ENCODE measurements around the gene HES3. TPM values are rescaled to one million over a fixed set of nuclear protein-coding genes. Genes with fewer than 3 reads are reported as not detected.

The HES3 gene
- total RNA-seq (0.99 TPM), polyA plus RNA-seq (not detected)
- long read RNA-seq, donor 1 = 0 reads
- long read RNA-seq, donor 2 = 0 reads
- long read RNA-seq, donor 3 = 0 reads
- long read RNA-seq, donor 4 = 0 reads
- long read RNA-seq, donor 5 = 0 reads
- long read RNA-seq, donor 6 = 0 reads
- long read RNA-seq, donor 7, partial matches to known transcripts = 0 of 1 reads
- long read RNA-seq, donor 7, other reads (novel, unspliced or antisense) = 0 of 1 reads
- long read RNA-seq, donor 8 = 0 reads
- long read RNA-seq, donor 9 = 0 reads
- long read RNA-seq, donor 10, partial matches to known transcripts = 0 of 1 reads
- long read RNA-seq, donor 10, other reads (novel, unspliced or antisense) = 0 of 1 reads

DNA sequence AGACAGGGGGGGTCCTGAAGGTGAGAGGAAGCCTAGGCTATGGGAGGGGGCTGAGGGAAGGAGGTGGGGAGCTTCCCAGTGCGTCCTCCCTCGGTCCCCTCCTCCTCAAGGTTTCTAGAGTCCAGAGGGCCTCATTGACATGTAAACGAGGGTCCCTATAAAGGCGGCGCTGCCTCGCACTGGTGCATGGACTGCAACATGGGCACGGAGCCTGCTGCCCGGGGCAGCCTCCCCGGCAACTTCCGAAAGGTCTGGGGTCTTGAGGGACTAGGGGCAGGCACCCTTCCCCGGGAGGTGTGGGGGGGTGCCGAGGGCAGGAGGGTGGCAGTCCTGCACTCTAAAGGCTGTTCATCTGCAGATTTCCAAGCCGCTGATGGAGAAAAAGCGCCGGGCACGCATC, at the start of gene HES3:
Gene HES3, plus strand, starts transcription at position 187 of the 400 bp plus-strand sequence. Its CDS starts 187 bp downstream, at position 374.
- peaks cover 2 to 16% of the 10 kb centered on the region in 2 donors for H3K4me1 ChIP-seq (ENCODE audit: control insufficient read depth in 2 of 2, insufficient read depth in 2 of 2, low read length in 2 of 2)
- 9% methylated on average over 16 of the region's 16 CpGs for WGBS
- H3K4me3 ChIP-seq (ENCODE audit: low read length in 2 of 2) = no peak within 1 kb of the TSS
- no peak for DNase-seq (ENCODE audit: low read depth in 6 of 9, low spot score in 9 of 9)
- H3K27me3 ChIP-seq (ENCODE audit: control insufficient read depth in 2 of 2, insufficient read depth in 1 of 2, low read length in 1 of 2) = peaks cover 94 to 100% of the 10 kb centered on the region in 2 donors
- no peaks in the 10 kb centered on the region for H3K36me3 ChIP-seq (ENCODE audit: control insufficient read depth in 2 of 2, insufficient read depth in 2 of 2, low read length in 1 of 2)
- H3K27ac ChIP-seq (ENCODE audit: low read depth in 1 of 2, low read length in 1 of 2) = no peak within 1 kb of the TSS
- peaks cover 0 to 3% of the 10 kb centered on the region in 2 donors for H3K9me3 ChIP-seq (ENCODE audit: control insufficient read depth in 2 of 2, insufficient read depth in 1 of 2, low read length in 1 of 2)

DNA sequence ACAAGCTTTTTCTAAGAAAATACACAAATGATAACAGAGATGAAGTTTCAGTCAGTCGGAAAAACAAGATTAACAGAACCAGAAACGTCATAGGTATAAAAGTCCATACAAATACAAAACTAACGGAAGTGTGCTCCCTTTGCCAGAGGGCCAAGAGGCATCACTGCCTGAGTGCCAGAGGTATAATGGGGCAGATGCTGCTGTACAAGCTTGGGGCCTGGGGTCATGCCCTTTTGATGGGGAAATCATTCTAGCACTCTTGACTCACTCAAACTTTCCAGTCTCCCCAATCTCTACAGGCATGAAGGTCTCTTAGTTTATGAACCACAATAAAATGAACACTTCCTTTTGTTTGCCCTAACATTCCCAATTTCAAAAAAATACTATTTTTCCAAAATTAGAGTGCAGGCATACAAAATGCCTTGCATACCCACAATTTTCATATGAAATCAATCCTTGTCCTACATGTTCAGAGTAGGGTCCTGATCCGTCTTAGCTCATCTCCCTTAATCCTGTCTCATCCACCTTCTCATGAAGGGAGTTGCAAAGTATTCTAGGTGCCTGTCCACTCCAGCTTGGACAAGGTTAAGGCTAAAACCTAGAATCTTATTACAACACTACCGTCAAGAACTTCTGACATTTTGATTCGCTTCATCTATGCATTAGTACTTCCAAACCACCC, 46.1 kb upstream of the HES3 start:
- no peak for DNase-seq (ENCODE audit: low read depth in 6 of 9, low spot score in 9 of 9)
- 93% methylated on average over 6 of the region's 6 CpGs for WGBS
- peaks cover 0 to 5% of the 10 kb centered on the region in 2 donors for H3K27me3 ChIP-seq (ENCODE audit: control insufficient read depth in 2 of 2, insufficient read depth in 1 of 2, low read length in 1 of 2)
- H3K9me3 ChIP-seq (ENCODE audit: control insufficient read depth in 2 of 2, insufficient read depth in 1 of 2, low read length in 1 of 2) = no peaks in the 10 kb centered on the region
- H3K27ac ChIP-seq (ENCODE audit: low read depth in 1 of 2, low read length in 1 of 2) = no peak overlapping the region
- peaks cover 9 to 12% of the 10 kb centered on the region in 2 donors for H3K4me1 ChIP-seq (ENCODE audit: control insufficient read depth in 2 of 2, insufficient read depth in 2 of 2, low read length in 2 of 2)
- H3K4me3 ChIP-seq (ENCODE audit: low read length in 2 of 2) = peak overlapping the region; percentile 81 to 82
- peaks cover 27 to 34% of the 10 kb centered on the region in 2 donors for H3K36me3 ChIP-seq (ENCODE audit: control insufficient read depth in 2 of 2, insufficient read depth in 2 of 2, low read length in 1 of 2)

DNA sequence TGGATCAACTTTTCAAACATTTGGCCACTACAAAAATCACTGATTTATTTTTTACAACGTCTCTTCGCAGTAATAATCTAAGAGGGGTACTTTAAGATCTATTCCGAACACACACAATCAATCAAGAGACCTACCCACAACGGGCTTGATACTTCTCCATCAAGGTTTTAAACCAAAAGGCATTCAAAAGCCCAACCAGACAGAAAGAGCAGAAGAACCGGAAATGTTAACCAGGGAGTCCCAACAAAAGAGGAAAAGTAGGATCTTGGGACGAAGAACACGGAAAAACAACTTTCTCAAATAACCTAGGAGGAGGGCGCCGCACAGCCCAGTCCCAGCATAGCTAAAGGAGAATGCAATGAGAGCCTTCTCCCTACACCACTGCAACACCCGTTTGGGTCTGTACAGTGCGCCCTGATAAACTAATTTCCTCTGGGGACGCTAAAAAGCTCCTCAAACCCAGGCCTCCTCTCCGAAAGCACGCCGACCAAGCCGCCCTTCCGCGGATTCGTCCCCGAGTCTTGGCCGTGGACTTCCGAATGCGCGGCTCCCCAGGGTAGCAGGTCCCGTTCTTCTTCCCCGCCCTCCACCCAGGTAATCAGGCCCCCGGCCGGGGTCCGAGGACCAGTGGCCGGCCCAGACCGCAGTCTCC, 45.2 kb upstream of the HES3 start:
- Histone ChIP-seq H3K27me3 (ENCODE audit: control insufficient read depth in 2 of 2, insufficient read depth in 1 of 2, low read length in 1 of 2) (peaks cover 0 to 6% of the 10 kb centered on the region in 2 donors), H3K36me3 (ENCODE audit: control insufficient read depth in 2 of 2, insufficient read depth in 2 of 2, low read length in 1 of 2) (peaks cover 20 to 25% of the 10 kb centered on the region in 2 donors), H3K27ac (ENCODE audit: low read depth in 1 of 2, low read length in 1 of 2) (peak overlapping the region; percentile 38 to 87), H3K9me3 (ENCODE audit: control insufficient read depth in 2 of 2, insufficient read depth in 1 of 2, low read length in 1 of 2) (no peaks in the 10 kb centered on the region), H3K4me1 (ENCODE audit: control insufficient read depth in 2 of 2, insufficient read depth in 2 of 2, low read length in 2 of 2) (peaks cover 9 to 12% of the 10 kb centered on the region in 2 donors), H3K4me3 (ENCODE audit: low read length in 2 of 2) (peak overlapping the region; percentile 81 to 82)
- WGBS = 1% methylated on average over 31 of the region's 31 CpGs
- no peak for DNase-seq (ENCODE audit: low read depth in 6 of 9, low spot score in 9 of 9)

DNA sequence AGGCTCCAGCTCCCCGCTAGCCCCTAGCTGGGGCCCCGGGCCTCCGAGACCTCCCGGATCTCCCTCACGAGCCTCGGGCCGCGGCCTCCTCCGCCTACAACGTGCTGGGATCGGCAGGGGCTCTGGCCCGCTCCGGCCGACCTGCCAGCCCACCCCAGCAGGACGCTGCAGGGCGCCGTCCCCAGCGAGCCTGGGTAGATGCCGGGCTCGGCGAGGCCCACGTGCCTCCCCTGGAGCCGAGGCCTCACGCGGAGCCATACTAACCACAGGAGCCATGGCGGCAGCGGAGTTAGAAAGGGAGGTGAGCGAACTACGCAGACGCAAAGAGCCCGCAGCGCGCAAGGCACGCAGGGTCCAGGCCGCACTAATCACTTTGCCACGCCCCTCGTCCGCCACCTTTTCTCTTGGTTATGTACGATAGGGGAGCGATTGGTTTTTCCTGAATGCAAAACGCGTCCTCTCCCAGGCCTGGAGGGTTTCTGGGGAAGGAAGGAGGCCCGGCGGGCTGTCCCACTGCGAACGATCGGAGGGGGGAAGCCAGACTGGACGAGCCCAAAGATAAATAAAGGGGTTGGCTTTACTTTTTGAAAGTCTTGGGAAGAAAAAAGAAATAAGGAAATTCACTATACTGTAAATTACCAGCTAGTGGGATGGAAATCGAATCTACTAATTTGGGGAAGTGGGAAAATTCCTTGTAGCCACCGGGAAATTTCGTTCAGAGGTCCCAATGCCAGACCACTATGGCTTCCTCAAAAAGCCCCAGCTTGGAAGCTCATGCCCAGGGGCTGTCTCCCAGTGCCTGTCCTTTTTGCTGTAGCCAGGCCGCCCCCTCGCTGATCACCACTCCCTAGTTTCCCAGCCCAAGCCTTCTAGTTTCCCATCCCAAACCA, 44.4 kb upstream of the HES3 start, which contains the start of gene RPL22:
Gene RPL22, minus strand, starts transcription at position 298 of the 890 bp plus-strand sequence. Its CDS starts 22 bp downstream, at position 276.
- no peaks in the 10 kb centered on the region for H3K9me3 ChIP-seq (ENCODE audit: control insufficient read depth in 2 of 2, insufficient read depth in 1 of 2, low read length in 1 of 2)
- WGBS = 3% methylated on average over 53 of the region's 53 CpGs
- DNase-seq (ENCODE audit: low read depth in 6 of 9, low spot score in 9 of 9) = peak; percentile 93 to 99 (median 98)
- peak within 1 kb of the TSS; percentile 72 to 87 for H3K27ac ChIP-seq (ENCODE audit: low read depth in 1 of 2, low read length in 1 of 2)
- peak within 1 kb of the TSS; percentile 81 to 82 for H3K4me3 ChIP-seq (ENCODE audit: low read length in 2 of 2)
- H3K27me3 ChIP-seq (ENCODE audit: control insufficient read depth in 2 of 2, insufficient read depth in 1 of 2, low read length in 1 of 2) = peaks cover 0 to 11% of the 10 kb centered on the region in 2 donors
- H3K4me1 ChIP-seq (ENCODE audit: control insufficient read depth in 2 of 2, insufficient read depth in 2 of 2, low read length in 2 of 2) = peaks cover 9 to 12% of the 10 kb centered on the region in 2 donors
- peaks cover 12 to 20% of the 10 kb centered on the region in 2 donors for H3K36me3 ChIP-seq (ENCODE audit: control insufficient read depth in 2 of 2, insufficient read depth in 2 of 2, low read length in 1 of 2)

- Histone ChIP-seq H3K27me3 (ENCODE audit: control insufficient read depth in 2 of 2, insufficient read depth in 1 of 2, low read length in 1 of 2) (peaks cover 6 to 19% of the 10 kb centered on the region in 2 donors), H3K4me3 (ENCODE audit: low read length in 2 of 2) (peak overlapping the region; percentile 81 to 82), H3K4me1 (ENCODE audit: control insufficient read depth in 2 of 2, insufficient read depth in 2 of 2, low read length in 2 of 2) (peaks cover 13 to 14% of the 10 kb centered on the region in 2 donors), H3K9me3 (ENCODE audit: control insufficient read depth in 2 of 2, insufficient read depth in 1 of 2, low read length in 1 of 2) (no peaks in the 10 kb centered on the region), H3K27ac (ENCODE audit: low read depth in 1 of 2, low read length in 1 of 2) (peak overlapping the region; percentile 32 to 72), H3K36me3 (ENCODE audit: control insufficient read depth in 2 of 2, insufficient read depth in 2 of 2, low read length in 1 of 2) (peaks cover 10 to 17% of the 10 kb centered on the region in 2 donors)
- 88% methylated on average over 10 of the region's 10 CpGs for WGBS
- DNase-seq (ENCODE audit: low read depth in 6 of 9, low spot score in 9 of 9) = no peak
Measured at GRCh38 chr1:6200188-6200809, 43.7 kb upstream of the HES3 start.

- WGBS = 94% methylated on average over 7 of the region's 7 CpGs
- H3K27ac ChIP-seq (ENCODE audit: low read depth in 1 of 2, low read length in 1 of 2) = no peak overlapping the region
- no peak for DNase-seq (ENCODE audit: low read depth in 6 of 9, low spot score in 9 of 9)
- no peaks in the 10 kb centered on the region for H3K9me3 ChIP-seq (ENCODE audit: control insufficient read depth in 2 of 2, insufficient read depth in 1 of 2, low read length in 1 of 2)
- H3K36me3 ChIP-seq (ENCODE audit: control insufficient read depth in 2 of 2, insufficient read depth in 2 of 2, low read length in 1 of 2) = peaks cover 2 to 3% of the 10 kb centered on the region in 2 donors
- H3K4me3 ChIP-seq (ENCODE audit: low read length in 2 of 2) = no peak overlapping the region
- H3K27me3 ChIP-seq (ENCODE audit: control insufficient read depth in 2 of 2, insufficient read depth in 1 of 2, low read length in 1 of 2) = peaks cover 26 to 38% of the 10 kb centered on the region in 2 donors
- H3K4me1 ChIP-seq (ENCODE audit: control insufficient read depth in 2 of 2, insufficient read depth in 2 of 2, low read length in 2 of 2) = peaks cover 13 to 14% of the 10 kb centered on the region in 2 donors
Measured at GRCh38 chr1:6202256-6202655, 41.7 kb upstream of the HES3 start.

DNA sequence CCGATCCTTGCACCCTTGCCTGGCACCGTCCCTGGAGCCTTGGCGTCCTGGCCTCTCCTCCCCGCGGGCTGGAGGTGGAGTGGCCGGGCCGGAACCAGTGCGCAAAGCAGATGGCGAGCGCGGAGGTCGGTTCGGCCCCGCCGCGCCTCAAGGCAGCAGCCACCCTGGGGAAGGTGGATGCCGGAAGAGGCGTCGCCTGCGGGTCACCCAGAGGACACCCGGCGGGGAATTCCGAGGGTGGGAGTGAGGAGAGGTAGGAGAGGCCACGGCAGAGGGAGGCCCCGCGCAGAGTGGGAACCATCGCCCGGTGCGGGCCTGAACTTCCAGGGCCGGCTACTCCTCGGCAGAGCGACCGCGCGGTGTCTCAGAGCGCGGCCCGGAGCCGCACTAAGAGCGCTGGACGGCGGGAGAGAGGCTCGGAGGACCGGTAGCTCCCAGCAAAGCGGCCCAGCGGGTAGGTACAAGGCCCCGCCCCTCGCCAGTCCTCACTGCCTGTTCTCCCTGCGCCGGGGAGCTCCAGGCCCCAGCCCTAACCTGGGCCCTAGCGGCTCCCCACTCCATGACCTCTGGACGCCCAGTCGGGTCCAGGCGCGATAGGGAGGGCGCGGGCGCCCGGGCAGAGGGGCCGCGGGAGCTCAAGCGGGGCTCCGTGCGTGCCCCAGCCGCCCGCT, 38.0 kb upstream of the HES3 start, which contains the start of gene RNF207:
Gene RNF207, plus strand, starts transcription at position 271 of the 671 bp plus-strand sequence. CDS start 417 bp downstream, outside the sequence.
- no peaks in the 10 kb centered on the region for H3K36me3 ChIP-seq (ENCODE audit: control insufficient read depth in 2 of 2, insufficient read depth in 2 of 2, low read length in 1 of 2)
- peak within 1 kb of the TSS; percentile 26 to 39 for H3K4me3 ChIP-seq (ENCODE audit: low read length in 2 of 2)
- H3K9me3 ChIP-seq (ENCODE audit: control insufficient read depth in 2 of 2, insufficient read depth in 1 of 2, low read length in 1 of 2) = no peaks in the 10 kb centered on the region
- 2% methylated on average over 66 of the region's 66 CpGs for WGBS
- no peak for DNase-seq (ENCODE audit: low read depth in 6 of 9, low spot score in 9 of 9)
- H3K4me1 ChIP-seq (ENCODE audit: control insufficient read depth in 2 of 2, insufficient read depth in 2 of 2, low read length in 2 of 2) = peaks cover 4 to 9% of the 10 kb centered on the region in 2 donors
- peak within 1 kb of the TSS in 1 of 2 donors; percentile 18 for H3K27ac ChIP-seq (ENCODE audit: low read depth in 1 of 2, low read length in 1 of 2)
- H3K27me3 ChIP-seq (ENCODE audit: control insufficient read depth in 2 of 2, insufficient read depth in 1 of 2, low read length in 1 of 2) = peaks cover 57 to 75% of the 10 kb centered on the region in 2 donors

All from thymus (tissue), 14 donors.